Measurements from ENCODE around the gene TAOK3.

TAOK3 gene

GRCh38 chr12:118337194-118337838 lies 35.4 kb downstream of the TAOK3 start:
- Mint-ChIP-seq H3K4me1 (no peaks in the 10 kb centered on the region), H3K27me3 (ENCODE audit: low read depth) (no peaks in the 10 kb centered on the region), H3K36me3 (ENCODE audit: low read depth) (no peaks in the 10 kb centered on the region), H3K27ac (no peak overlapping the region), H3K4me3 (no peak overlapping the region), H3K9me3 (no peaks in the 10 kb centered on the region)
- TF ChIP-seq, protein P1, sequence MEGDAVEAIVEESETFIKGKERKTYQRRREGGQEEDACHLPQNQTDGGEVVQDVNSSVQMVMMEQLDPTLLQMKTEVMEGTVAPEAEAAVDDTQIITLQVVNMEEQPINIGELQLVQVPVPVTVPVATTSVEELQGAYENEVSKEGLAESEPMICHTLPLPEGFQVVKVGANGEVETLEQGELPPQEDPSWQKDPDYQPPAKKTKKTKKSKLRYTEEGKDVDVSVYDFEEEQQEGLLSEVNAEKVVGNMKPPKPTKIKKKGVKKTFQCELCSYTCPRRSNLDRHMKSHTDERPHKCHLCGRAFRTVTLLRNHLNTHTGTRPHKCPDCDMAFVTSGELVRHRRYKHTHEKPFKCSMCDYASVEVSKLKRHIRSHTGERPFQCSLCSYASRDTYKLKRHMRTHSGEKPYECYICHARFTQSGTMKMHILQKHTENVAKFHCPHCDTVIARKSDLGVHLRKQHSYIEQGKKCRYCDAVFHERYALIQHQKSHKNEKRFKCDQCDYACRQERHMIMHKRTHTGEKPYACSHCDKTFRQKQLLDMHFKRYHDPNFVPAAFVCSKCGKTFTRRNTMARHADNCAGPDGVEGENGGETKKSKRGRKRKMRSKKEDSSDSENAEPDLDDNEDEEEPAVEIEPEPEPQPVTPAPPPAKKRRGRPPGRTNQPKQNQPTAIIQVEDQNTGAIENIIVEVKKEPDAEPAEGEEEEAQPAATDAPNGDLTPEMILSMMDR (IDR thresholded peaks at IDR 0.05; ENCODE audit: unreplicated experiment in 3 of 3): no peak

DNA sequence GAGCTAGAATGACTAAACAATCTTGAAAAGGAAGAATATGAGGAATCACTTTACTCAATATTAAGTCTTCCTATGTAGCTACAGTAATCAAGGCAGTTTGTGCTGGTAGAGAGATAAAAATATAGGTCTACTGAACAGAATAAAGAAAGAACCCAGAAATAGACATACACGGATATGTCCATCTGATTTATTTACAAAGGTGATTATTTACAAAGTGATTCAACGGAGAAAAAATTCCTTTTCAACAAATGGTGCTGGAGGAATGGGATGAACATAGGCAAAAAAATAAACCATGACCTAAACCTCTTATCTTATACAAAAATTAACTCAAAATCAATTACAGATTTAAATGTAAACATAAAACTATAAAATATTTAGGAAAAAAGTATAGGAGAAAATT lies 36.6 kb downstream of the TAOK3 start:
- H3K27ac Mint-ChIP-seq: no peak overlapping the region
- no peaks in the 10 kb centered on the region for H3K27me3 Mint-ChIP-seq (ENCODE audit: low read depth)
- TF ChIP-seq, protein P1 (IDR thresholded peaks at IDR 0.05; ENCODE audit: unreplicated experiment in 3 of 3): no peak
- no peaks in the 10 kb centered on the region for H3K9me3 Mint-ChIP-seq
- no peaks in the 10 kb centered on the region for H3K36me3 Mint-ChIP-seq (ENCODE audit: low read depth)
- H3K4me1 Mint-ChIP-seq: no peaks in the 10 kb centered on the region
- no peak overlapping the region for H3K4me3 Mint-ChIP-seq

DNA sequence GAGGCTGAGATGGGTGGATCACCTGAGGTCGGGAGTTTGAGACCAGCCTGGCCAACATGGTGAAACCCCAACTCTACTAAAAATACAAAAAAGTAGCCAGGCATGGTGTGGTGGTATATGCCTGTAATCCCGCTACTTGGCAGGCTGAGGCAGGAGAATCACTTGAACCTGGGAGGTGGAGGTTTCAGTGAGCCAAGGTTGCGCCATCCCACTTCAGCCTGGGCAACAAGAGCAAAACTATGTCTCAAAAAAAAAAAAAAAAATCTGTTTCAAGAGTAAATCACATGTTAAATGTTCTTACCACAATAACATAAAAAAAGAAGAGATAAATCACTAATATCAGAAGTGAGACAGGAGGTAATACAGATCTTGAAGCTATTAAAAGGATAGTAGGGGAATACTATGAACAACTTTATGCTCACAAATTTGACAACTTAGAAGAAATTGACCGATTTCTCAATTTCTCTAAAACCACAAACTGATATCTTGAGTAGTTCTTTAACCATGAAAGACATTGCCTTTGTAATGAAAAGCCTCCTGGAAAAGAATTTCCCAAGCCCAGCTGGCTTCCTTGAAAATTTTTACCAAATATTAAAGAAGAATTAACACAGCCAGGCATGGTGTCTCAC lies 37.7 kb downstream of the TAOK3 start:
- TF ChIP-seq, protein P1 (IDR thresholded peaks at IDR 0.05; ENCODE audit: unreplicated experiment in 3 of 3): no peak
- Mint-ChIP-seq H3K4me1 (peaks cover 6% of the 10 kb centered on the region), H3K4me3 (no peak overlapping the region), H3K9me3 (no peaks in the 10 kb centered on the region), H3K27ac (no peak overlapping the region), H3K36me3 (ENCODE audit: low read depth) (no peaks in the 10 kb centered on the region), H3K27me3 (ENCODE audit: low read depth) (no peaks in the 10 kb centered on the region)

DNA sequence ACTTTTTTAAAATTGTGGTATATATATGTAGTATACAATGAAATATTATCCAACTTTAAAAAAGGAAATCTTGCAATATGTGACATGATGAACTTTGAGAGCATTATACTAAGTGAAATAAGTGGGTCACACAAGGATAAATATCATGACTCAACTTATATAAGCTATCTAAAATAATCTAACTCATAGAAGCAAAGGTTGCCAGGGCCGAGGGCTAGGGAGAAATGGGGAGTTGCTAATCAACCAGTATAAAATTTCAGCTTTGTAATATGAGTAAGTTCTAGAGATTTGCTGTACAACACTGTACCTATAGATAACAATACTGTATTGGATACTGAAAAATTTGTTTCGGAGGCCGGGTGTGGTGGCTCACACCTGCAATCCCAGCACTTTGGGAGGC lies 38.5 kb downstream of the TAOK3 start:
- TF ChIP-seq, protein P1 (IDR thresholded peaks at IDR 0.05; ENCODE audit: unreplicated experiment in 3 of 3): no peak
- Mint-ChIP-seq H3K27ac (no peak overlapping the region), H3K4me3 (no peak overlapping the region), H3K36me3 (ENCODE audit: low read depth) (no peaks in the 10 kb centered on the region), H3K27me3 (ENCODE audit: low read depth) (no peaks in the 10 kb centered on the region), H3K9me3 (no peaks in the 10 kb centered on the region), H3K4me1 (peaks cover 6% of the 10 kb centered on the region)

DNA sequence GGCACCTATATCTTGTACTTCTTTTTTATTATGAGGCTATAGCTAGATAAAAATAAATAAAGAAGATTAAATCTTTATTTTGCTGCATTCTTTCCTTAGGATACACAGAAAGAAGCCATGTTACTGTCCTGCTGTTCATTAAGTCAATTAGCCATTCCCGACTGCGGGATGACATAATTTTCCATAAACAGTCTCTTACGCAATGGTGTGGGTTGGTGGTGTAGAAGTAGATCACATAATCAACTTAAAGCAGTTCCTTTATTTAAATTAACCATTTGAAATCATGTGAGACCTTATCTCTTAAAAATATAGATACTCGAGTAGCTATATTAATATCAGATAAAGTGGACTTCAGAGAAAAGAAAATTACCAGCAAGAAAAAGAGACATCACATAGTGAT lies 40.2 kb downstream of the TAOK3 start:
- Mint-ChIP-seq H3K27ac (no peak overlapping the region), H3K4me1 (peaks cover 8% of the 10 kb centered on the region), H3K4me3 (no peak overlapping the region), H3K9me3 (no peaks in the 10 kb centered on the region), H3K36me3 (ENCODE audit: low read depth) (no peaks in the 10 kb centered on the region), H3K27me3 (ENCODE audit: low read depth) (no peaks in the 10 kb centered on the region)
- TF ChIP-seq, protein P1 (IDR thresholded peaks at IDR 0.05; ENCODE audit: unreplicated experiment in 3 of 3): no peak
